ENCODE results near the gene SLC13A2.

DNA sequence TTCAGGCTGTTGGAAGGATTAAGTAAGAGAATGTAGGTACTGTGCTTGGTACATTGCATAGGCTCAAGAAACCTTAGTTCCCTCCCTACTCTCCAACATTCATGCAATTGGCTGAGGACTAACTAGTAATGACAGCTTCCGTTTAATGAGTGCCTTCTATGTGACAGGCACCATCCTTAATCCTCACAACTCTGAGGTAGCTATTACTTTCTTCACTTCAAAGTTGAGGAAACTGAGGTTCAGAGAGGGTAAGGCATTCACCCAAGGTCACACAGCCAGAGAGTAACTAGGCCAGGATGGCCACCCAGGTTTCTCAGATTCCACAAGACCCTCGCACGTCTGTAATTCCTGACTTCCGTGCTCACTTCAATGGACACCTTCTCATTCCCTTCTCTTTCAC is 56.8 kb downstream of the SLC13A2 start:
- TF ChIP-seq POLR2AphosphoS5 (IDR thresholded peaks at IDR 0.05; ENCODE audit: low read depth): no peak
- TF ChIP-seq, protein P1, sequence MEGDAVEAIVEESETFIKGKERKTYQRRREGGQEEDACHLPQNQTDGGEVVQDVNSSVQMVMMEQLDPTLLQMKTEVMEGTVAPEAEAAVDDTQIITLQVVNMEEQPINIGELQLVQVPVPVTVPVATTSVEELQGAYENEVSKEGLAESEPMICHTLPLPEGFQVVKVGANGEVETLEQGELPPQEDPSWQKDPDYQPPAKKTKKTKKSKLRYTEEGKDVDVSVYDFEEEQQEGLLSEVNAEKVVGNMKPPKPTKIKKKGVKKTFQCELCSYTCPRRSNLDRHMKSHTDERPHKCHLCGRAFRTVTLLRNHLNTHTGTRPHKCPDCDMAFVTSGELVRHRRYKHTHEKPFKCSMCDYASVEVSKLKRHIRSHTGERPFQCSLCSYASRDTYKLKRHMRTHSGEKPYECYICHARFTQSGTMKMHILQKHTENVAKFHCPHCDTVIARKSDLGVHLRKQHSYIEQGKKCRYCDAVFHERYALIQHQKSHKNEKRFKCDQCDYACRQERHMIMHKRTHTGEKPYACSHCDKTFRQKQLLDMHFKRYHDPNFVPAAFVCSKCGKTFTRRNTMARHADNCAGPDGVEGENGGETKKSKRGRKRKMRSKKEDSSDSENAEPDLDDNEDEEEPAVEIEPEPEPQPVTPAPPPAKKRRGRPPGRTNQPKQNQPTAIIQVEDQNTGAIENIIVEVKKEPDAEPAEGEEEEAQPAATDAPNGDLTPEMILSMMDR (conservative IDR thresholded peaks at IDR 0.05; ENCODE audit: low read depth in 2 of 2): no peak
- no peak for TF ChIP-seq EZH2 (IDR thresholded peaks at IDR 0.05; ENCODE audit: low read depth, unreplicated experiment)
- TF ChIP-seq NANOG (IDR thresholded peaks at IDR 0.05; ENCODE audit: borderline replicate concordance): no peak
- no peak for TF ChIP-seq ZNF114 (CRISPR knock-in tag; IDR thresholded peaks at IDR 0.05)

Measured in GM23338 (cell line).